ENCODE data around the gene ACTR2.

ACTR2 gene

DNA sequence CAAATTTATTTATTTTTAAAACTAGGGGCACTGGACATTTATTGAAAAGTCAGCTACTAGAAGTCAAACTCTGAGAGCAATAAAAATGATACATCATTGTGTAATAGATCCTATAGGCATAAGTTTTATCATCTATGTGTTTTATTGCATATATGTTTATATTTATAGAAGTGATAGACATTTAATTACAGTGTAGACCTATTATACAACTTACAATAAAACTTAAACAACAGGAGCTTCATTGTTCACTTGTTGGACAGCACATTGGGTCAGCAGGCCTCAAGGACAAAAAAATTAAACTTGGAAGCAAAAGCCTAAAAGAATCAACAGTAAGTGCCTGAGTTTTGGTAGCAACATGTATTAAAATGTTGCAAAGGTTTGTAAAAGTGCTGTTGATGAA, 15.0 kb upstream of the ACTR2 start:
- Histone ChIP-seq H3K9me3 (ENCODE audit: insufficient read depth, low read depth, low read length) (no peaks in the 10 kb centered on the region), H4K12ac (ENCODE audit: low read depth, low read length) (no peak overlapping the region), H2BK120ac (ENCODE audit: insufficient read depth, low read length, poor library complexity) (no peak overlapping the region), H2BK5ac (ENCODE audit: low read depth, low read length, poor library complexity) (no peak overlapping the region), H3K18ac (ENCODE audit: low read length) (no peak overlapping the region), H3K4me3 (ENCODE audit: low read depth, low read length) (no peak overlapping the region), H3K36me3 (ENCODE audit: control insufficient read depth in 1 of 2, insufficient read depth in 2 of 2, low read length in 2 of 2) (no peaks in the 10 kb centered on the region), H3K9ac (ENCODE audit: low read length) (no peak overlapping the region), H3K14ac (ENCODE audit: low read length) (no peak overlapping the region), H3K4ac (ENCODE audit: low read depth, low read length) (no peak overlapping the region), H3K4me1 (ENCODE audit: control insufficient read depth in 1 of 2, insufficient read depth in 2 of 2, low read length in 2 of 2) (no peaks in the 10 kb centered on the region), H4K8ac (ENCODE audit: low read depth, low read length) (no peak overlapping the region), H3K79me1 (ENCODE audit: low read length) (no peaks in the 10 kb centered on the region), H2AK5ac (ENCODE audit: low read length) (no peak overlapping the region), H2AFZ (ENCODE audit: insufficient read depth, low read length, poor library complexity) (no peak overlapping the region), H3K27ac (ENCODE audit: low read depth, low read length) (no peak overlapping the region), H3K79me2 (ENCODE audit: control insufficient read depth, insufficient read depth, low read length, poor library complexity) (no peaks in the 10 kb centered on the region), H4K91ac (ENCODE audit: low read depth, low read length) (no peak overlapping the region), H3K23ac (ENCODE audit: low read length) (no peak overlapping the region), H3K27me3 (ENCODE audit: insufficient read depth, low read length) (no peaks in the 10 kb centered on the region), H3K4me2 (ENCODE audit: low read length) (no peak overlapping the region), H2BK12ac (ENCODE audit: low read length) (no peak overlapping the region)
- no peak for DNase-seq

DNA sequence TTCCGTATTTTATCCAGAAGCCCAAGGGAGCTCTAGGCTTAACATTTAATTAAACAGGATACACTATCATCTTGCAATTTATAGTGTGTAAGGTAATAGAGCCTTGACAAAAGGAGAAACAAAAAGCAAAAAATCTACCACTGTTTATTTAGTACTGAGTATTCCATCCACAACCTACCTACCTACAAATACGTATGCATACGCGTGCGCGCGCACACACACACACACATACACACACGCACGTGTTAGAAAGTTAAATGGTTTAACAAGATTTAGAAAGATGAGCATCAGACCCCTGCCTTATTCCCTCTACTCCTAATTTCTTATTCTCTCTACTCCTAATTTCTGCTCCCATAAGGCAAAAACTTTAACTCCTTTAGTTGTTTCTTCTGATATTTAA, 14.6 kb upstream of the ACTR2 start:
- Histone ChIP-seq H3K27ac (ENCODE audit: low read depth, low read length) (no peak overlapping the region), H2BK12ac (ENCODE audit: low read length) (no peak overlapping the region), H3K18ac (ENCODE audit: low read length) (no peak overlapping the region), H2BK5ac (ENCODE audit: low read depth, low read length, poor library complexity) (no peak overlapping the region), H3K9me3 (ENCODE audit: insufficient read depth, low read depth, low read length) (no peaks in the 10 kb centered on the region), H2AFZ (ENCODE audit: insufficient read depth, low read length, poor library complexity) (no peak overlapping the region), H3K4ac (ENCODE audit: low read depth, low read length) (no peak overlapping the region), H2AK5ac (ENCODE audit: low read length) (no peak overlapping the region), H3K27me3 (ENCODE audit: insufficient read depth, low read length) (no peaks in the 10 kb centered on the region), H3K4me1 (ENCODE audit: control insufficient read depth in 1 of 2, insufficient read depth in 2 of 2, low read length in 2 of 2) (no peaks in the 10 kb centered on the region), H4K91ac (ENCODE audit: low read depth, low read length) (no peak overlapping the region), H3K79me1 (ENCODE audit: low read length) (no peaks in the 10 kb centered on the region), H3K4me3 (ENCODE audit: low read depth, low read length) (no peak overlapping the region), H4K12ac (ENCODE audit: low read depth, low read length) (no peak overlapping the region), H3K23ac (ENCODE audit: low read length) (no peak overlapping the region), H3K14ac (ENCODE audit: low read length) (no peak overlapping the region), H2BK120ac (ENCODE audit: insufficient read depth, low read length, poor library complexity) (no peak overlapping the region), H3K9ac (ENCODE audit: low read length) (no peak overlapping the region), H3K36me3 (ENCODE audit: control insufficient read depth in 1 of 2, insufficient read depth in 2 of 2, low read length in 2 of 2) (no peaks in the 10 kb centered on the region), H4K8ac (ENCODE audit: low read depth, low read length) (no peak overlapping the region), H3K79me2 (ENCODE audit: control insufficient read depth, insufficient read depth, low read length, poor library complexity) (no peaks in the 10 kb centered on the region), H3K4me2 (ENCODE audit: low read length) (no peak overlapping the region)
- DNase-seq = no peak
- no CpG with 5 or more reads among the region's 9 CpGs for WGBS (ENCODE audit: extremely low coverage, insufficient coverage, insufficient read length)

DNA sequence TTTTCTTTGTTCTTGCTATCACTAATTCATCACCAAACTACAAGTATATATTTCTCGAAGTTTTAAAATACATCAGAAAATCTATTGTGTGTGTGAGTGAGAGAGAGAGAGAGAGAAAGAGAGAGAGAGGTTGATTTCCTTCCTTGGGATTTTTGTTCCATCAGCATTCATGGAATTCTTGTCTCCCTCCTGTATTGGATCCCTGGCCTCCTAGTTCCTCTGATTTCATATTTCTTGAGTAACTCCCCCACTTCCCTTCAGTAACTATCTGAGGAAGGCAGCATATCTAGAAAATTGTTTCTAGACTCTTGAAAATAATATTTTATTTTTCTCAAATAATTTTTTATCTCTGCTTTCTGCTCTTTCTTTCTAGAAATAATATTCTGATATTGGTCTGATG, 13.3 kb upstream of the ACTR2 start:
- no peak overlapping the region for H3K4ac ChIP-seq (ENCODE audit: low read depth, low read length)
- H3K79me1 ChIP-seq (ENCODE audit: low read length) = no peaks in the 10 kb centered on the region
- H3K27ac ChIP-seq (ENCODE audit: low read depth, low read length) = no peak overlapping the region
- H2BK12ac ChIP-seq (ENCODE audit: low read length) = no peak overlapping the region
- no peak overlapping the region for H3K9ac ChIP-seq (ENCODE audit: low read length)
- no peak overlapping the region for H4K8ac ChIP-seq (ENCODE audit: low read depth, low read length)
- no peak overlapping the region for H2BK5ac ChIP-seq (ENCODE audit: low read depth, low read length, poor library complexity)
- H3K4me3 ChIP-seq (ENCODE audit: low read depth, low read length) = no peak overlapping the region
- H3K18ac ChIP-seq (ENCODE audit: low read length) = no peak overlapping the region
- H3K4me1 ChIP-seq (ENCODE audit: control insufficient read depth in 1 of 2, insufficient read depth in 2 of 2, low read length in 2 of 2) = no peaks in the 10 kb centered on the region
- H3K27me3 ChIP-seq (ENCODE audit: insufficient read depth, low read length) = no peaks in the 10 kb centered on the region
- DNase-seq = no peak
- no peaks in the 10 kb centered on the region for H3K36me3 ChIP-seq (ENCODE audit: control insufficient read depth in 1 of 2, insufficient read depth in 2 of 2, low read length in 2 of 2)
- H4K91ac ChIP-seq (ENCODE audit: low read depth, low read length) = no peak overlapping the region
- H2AK5ac ChIP-seq (ENCODE audit: low read length) = no peak overlapping the region
- H3K79me2 ChIP-seq (ENCODE audit: control insufficient read depth, insufficient read depth, low read length, poor library complexity) = no peaks in the 10 kb centered on the region
- H2AFZ ChIP-seq (ENCODE audit: insufficient read depth, low read length, poor library complexity) = no peak overlapping the region
- no peak overlapping the region for H3K4me2 ChIP-seq (ENCODE audit: low read length)
- H3K14ac ChIP-seq (ENCODE audit: low read length) = no peak overlapping the region
- H4K12ac ChIP-seq (ENCODE audit: low read depth, low read length) = no peak overlapping the region
- no peak overlapping the region for H2BK120ac ChIP-seq (ENCODE audit: insufficient read depth, low read length, poor library complexity)
- WGBS (ENCODE audit: extremely low coverage, insufficient coverage, insufficient read length) = no CpG with 5 or more reads among the region's 1 CpG
- no peak overlapping the region for H3K23ac ChIP-seq (ENCODE audit: low read length)
- no peaks in the 10 kb centered on the region for H3K9me3 ChIP-seq (ENCODE audit: insufficient read depth, low read depth, low read length)

DNA sequence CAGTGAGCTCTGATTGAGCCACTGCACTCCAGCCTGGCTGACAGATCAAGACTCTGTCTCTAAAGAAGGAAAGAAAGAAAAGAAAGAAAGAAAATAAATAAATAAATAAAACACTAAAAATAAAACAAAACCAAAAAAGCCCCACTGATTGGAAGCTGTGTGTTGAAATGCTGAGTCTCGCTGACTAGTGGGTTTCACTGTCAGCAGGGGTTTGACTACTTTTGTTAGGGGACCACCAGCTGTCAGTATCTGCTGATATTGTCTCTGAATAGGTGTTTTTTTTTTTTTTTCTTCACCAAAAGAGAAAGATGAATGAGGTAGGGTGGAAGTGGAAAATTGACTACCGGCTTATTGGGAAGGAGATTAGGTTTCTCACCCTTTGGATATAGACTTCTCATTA, 12.8 kb upstream of the ACTR2 start:
- Histone ChIP-seq H2BK120ac (ENCODE audit: insufficient read depth, low read length, poor library complexity) (no peak overlapping the region), H3K4ac (ENCODE audit: low read depth, low read length) (no peak overlapping the region), H3K27ac (ENCODE audit: low read depth, low read length) (no peak overlapping the region), H3K36me3 (ENCODE audit: control insufficient read depth in 1 of 2, insufficient read depth in 2 of 2, low read length in 2 of 2) (no peaks in the 10 kb centered on the region), H2BK12ac (ENCODE audit: low read length) (no peak overlapping the region), H2BK5ac (ENCODE audit: low read depth, low read length, poor library complexity) (no peak overlapping the region), H3K14ac (ENCODE audit: low read length) (no peak overlapping the region), H3K9me3 (ENCODE audit: insufficient read depth, low read depth, low read length) (no peaks in the 10 kb centered on the region), H3K18ac (ENCODE audit: low read length) (no peak overlapping the region), H4K12ac (ENCODE audit: low read depth, low read length) (no peak overlapping the region), H3K23ac (ENCODE audit: low read length) (no peak overlapping the region), H3K9ac (ENCODE audit: low read length) (no peak overlapping the region), H3K4me1 (ENCODE audit: control insufficient read depth in 1 of 2, insufficient read depth in 2 of 2, low read length in 2 of 2) (no peaks in the 10 kb centered on the region), H3K79me2 (ENCODE audit: control insufficient read depth, insufficient read depth, low read length, poor library complexity) (no peaks in the 10 kb centered on the region), H3K4me2 (ENCODE audit: low read length) (no peak overlapping the region), H4K91ac (ENCODE audit: low read depth, low read length) (no peak overlapping the region), H4K8ac (ENCODE audit: low read depth, low read length) (no peak overlapping the region), H3K79me1 (ENCODE audit: low read length) (no peaks in the 10 kb centered on the region), H2AFZ (ENCODE audit: insufficient read depth, low read length, poor library complexity) (no peak overlapping the region), H2AK5ac (ENCODE audit: low read length) (no peak overlapping the region), H3K4me3 (ENCODE audit: low read depth, low read length) (no peak overlapping the region), H3K27me3 (ENCODE audit: insufficient read depth, low read length) (no peaks in the 10 kb centered on the region)
- DNase-seq = no peak
- no CpG with 5 or more reads among the region's 2 CpGs for WGBS (ENCODE audit: extremely low coverage, insufficient coverage, insufficient read length)

DNA sequence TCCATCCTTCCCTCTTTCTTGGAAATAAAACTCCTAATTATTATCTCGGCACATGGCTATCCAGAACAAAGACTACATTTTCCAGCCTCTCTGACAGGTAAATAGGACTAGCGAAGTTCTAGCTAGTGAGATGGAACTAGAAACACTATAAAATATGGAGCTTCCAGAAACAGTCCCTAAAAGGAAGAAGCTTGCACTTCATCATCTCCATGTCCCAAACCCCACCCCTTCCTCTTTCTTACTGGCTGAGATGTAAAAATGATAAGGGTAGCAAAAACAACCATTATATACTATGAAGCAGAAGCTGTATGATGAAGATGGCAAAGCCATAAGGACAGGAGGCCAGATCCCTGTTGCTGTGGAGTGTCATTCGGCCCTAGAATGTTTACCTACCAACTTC, 11.7 kb upstream of the ACTR2 start:
- Histone ChIP-seq H4K8ac (ENCODE audit: low read depth, low read length) (no peak overlapping the region), H3K4me2 (ENCODE audit: low read length) (no peak overlapping the region), H3K9me3 (ENCODE audit: insufficient read depth, low read depth, low read length) (no peaks in the 10 kb centered on the region), H3K9ac (ENCODE audit: low read length) (no peak overlapping the region), H3K27ac (ENCODE audit: low read depth, low read length) (no peak overlapping the region), H2BK12ac (ENCODE audit: low read length) (no peak overlapping the region), H3K4me3 (ENCODE audit: low read depth, low read length) (no peak overlapping the region), H4K12ac (ENCODE audit: low read depth, low read length) (no peak overlapping the region), H2AFZ (ENCODE audit: insufficient read depth, low read length, poor library complexity) (no peak overlapping the region), H3K4me1 (ENCODE audit: control insufficient read depth in 1 of 2, insufficient read depth in 2 of 2, low read length in 2 of 2) (no peaks in the 10 kb centered on the region), H3K18ac (ENCODE audit: low read length) (no peak overlapping the region), H3K79me2 (ENCODE audit: control insufficient read depth, insufficient read depth, low read length, poor library complexity) (no peaks in the 10 kb centered on the region), H3K36me3 (ENCODE audit: control insufficient read depth in 1 of 2, insufficient read depth in 2 of 2, low read length in 2 of 2) (no peaks in the 10 kb centered on the region), H3K27me3 (ENCODE audit: insufficient read depth, low read length) (no peaks in the 10 kb centered on the region), H3K14ac (ENCODE audit: low read length) (no peak overlapping the region), H3K4ac (ENCODE audit: low read depth, low read length) (no peak overlapping the region), H2BK120ac (ENCODE audit: insufficient read depth, low read length, poor library complexity) (no peak overlapping the region), H3K79me1 (ENCODE audit: low read length) (no peaks in the 10 kb centered on the region), H3K23ac (ENCODE audit: low read length) (no peak overlapping the region), H2AK5ac (ENCODE audit: low read length) (no peak overlapping the region), H4K91ac (ENCODE audit: low read depth, low read length) (no peak overlapping the region), H2BK5ac (ENCODE audit: low read depth, low read length, poor library complexity) (no peak overlapping the region)
- WGBS (ENCODE audit: extremely low coverage, insufficient coverage, insufficient read length) = no CpG with 5 or more reads among the region's 3 CpGs
- no peak for DNase-seq
